ENCODE data around the gene RRAGA. TPM values are rescaled to one million over a fixed set of nuclear protein-coding genes. Genes with fewer than 3 reads are reported as not detected.
"Not testable (repeated sequence)": the region's sequence is repeated elsewhere in the genome, so short reads cannot be mapped to it uniquely, and the experiment has no call there.

The RRAGA gene
- total RNA-seq, 2 experiments from 2014 or later, result 53.6 to 56.3 TPM

- H3K4me1 Mint-ChIP-seq (ENCODE audit: low read depth), result no peaks in the 10 kb centered on the region
- CTCF ChIA-PET, result interaction anchor here (1.5 kb wide), 1 partner anchor 383 kb away, joined by 4 read pairs; no protein-coding TSS in a partner anchor
- TF ChIP-seq CTCF (IDR thresholded peaks at IDR 0.05), result no peak
- ATAC-seq (no peak), DNase-seq (no peak)
- H3K9me3 Mint-ChIP-seq, result no peaks in the 10 kb centered on the region
- POLR2A ChIA-PET, result no interaction called here
- intact Hi-C loops (cut with micrococcal nuclease), result no loop called here
- H3K36me3 Mint-ChIP-seq (ENCODE audit: low read depth), result peaks cover 55% of the 10 kb centered on the region
- H3K27ac Mint-ChIP-seq, result no peak overlapping the region
- no peak overlapping the region for H3K4me3 Mint-ChIP-seq
- H3K27me3 Mint-ChIP-seq, result no peaks in the 10 kb centered on the region
Observed at GRCh38 chr9:19074229-19074628, 25.0 kb downstream of the RRAGA start.

GRCh38 chr9:19074836-19075235 lies 25.6 kb downstream of the RRAGA start:
- H3K9me3 Mint-ChIP-seq, result no peaks in the 10 kb centered on the region
- POLR2A ChIA-PET, result no interaction called here
- CTCF ChIA-PET, result interaction anchor here (1.5 kb wide), 1 partner anchor 382 kb away, joined by 4 read pairs; no protein-coding TSS in a partner anchor
- H3K36me3 Mint-ChIP-seq (ENCODE audit: low read depth), result peaks cover 54% of the 10 kb centered on the region
- intact Hi-C loops (cut with micrococcal nuclease), result no loop called here
- DNase-seq, result no peak
- TF ChIP-seq CTCF (IDR thresholded peaks at IDR 0.05), result no peak
- H3K4me3 Mint-ChIP-seq, result no peak overlapping the region
- H3K4me1 Mint-ChIP-seq (ENCODE audit: low read depth), result no peaks in the 10 kb centered on the region
- H3K27ac Mint-ChIP-seq, result no peak overlapping the region
- ATAC-seq, result no peak
- H3K27me3 Mint-ChIP-seq, result no peaks in the 10 kb centered on the region

GRCh38 chr9:19085295-19085694 lies 36.1 kb downstream of the RRAGA start:
- H3K4me3 Mint-ChIP-seq, result no peak overlapping the region
- H3K27ac Mint-ChIP-seq, result peak overlapping the region; percentile 8
- peaks cover 2% of the 10 kb centered on the region for H3K4me1 Mint-ChIP-seq (ENCODE audit: low read depth)
- ChIA-PET CTCF (interaction anchor here (0.6 to 7.4 kb wide), 16 partner anchors 11 to 374 kb away, joined by 3 to 57 read pairs (median 4); partner anchors contain the start of gene RRAGA), POLR2A (interaction anchor here (0.6 to 1.2 kb wide), 2 partner anchors 33 to 92 kb away, joined by 3 read pairs; no protein-coding TSS in a partner anchor)
- no peaks in the 10 kb centered on the region for H3K27me3 Mint-ChIP-seq
- no peak for DNase-seq
- peak; percentile 67 for ATAC-seq
- peaks cover 30% of the 10 kb centered on the region for H3K36me3 Mint-ChIP-seq (ENCODE audit: low read depth)
- no peaks in the 10 kb centered on the region for H3K9me3 Mint-ChIP-seq
- intact Hi-C loops (cut with micrococcal nuclease), result no loop called here
- peak; percentile 43 for TF ChIP-seq CTCF (IDR thresholded peaks at IDR 0.05)

- ATAC-seq (no peak), DNase-seq (no peak)
- CTCF ChIA-PET, result interaction anchor here (1.2 to 7.4 kb wide), 6 partner anchors 14 to 377 kb away, joined by 3 to 57 read pairs (median 4); no protein-coding TSS in a partner anchor
- POLR2A ChIA-PET, result interaction anchor here (0.8 to 0.9 kb wide), 2 partner anchors 22 to 38 kb away, joined by 4 to 5 read pairs; no protein-coding TSS in a partner anchor
- no peak for TF ChIP-seq CTCF (IDR thresholded peaks at IDR 0.05)
- intact Hi-C loops (cut with micrococcal nuclease), result no loop called here
- no peak overlapping the region for H3K27ac Mint-ChIP-seq
- peaks cover 28% of the 10 kb centered on the region for H3K36me3 Mint-ChIP-seq (ENCODE audit: low read depth)
- peaks cover 2% of the 10 kb centered on the region for H3K4me1 Mint-ChIP-seq (ENCODE audit: low read depth)
- H3K4me3 Mint-ChIP-seq, result no peak overlapping the region
- H3K27me3 Mint-ChIP-seq, result no peaks in the 10 kb centered on the region
- H3K9me3 Mint-ChIP-seq, result no peaks in the 10 kb centered on the region
Observed at GRCh38 chr9:19087106-19088000, 38.1 kb downstream of the RRAGA start.

- ATAC-seq; H3K27me3 Mint-ChIP-seq; intact Hi-C loops (cut with micrococcal nuclease); H3K9me3 Mint-ChIP-seq; DNase-seq: not testable (repeated sequence)
- H3K27ac Mint-ChIP-seq, result peak overlapping the region; percentile 52
- H3K36me3 Mint-ChIP-seq (ENCODE audit: low read depth), result peaks cover 39% of the 10 kb centered on the region
- CTCF ChIA-PET, result interaction anchor here (1.0 to 1.5 kb wide), 4 partner anchors 12 to 360 kb away, joined by 3 to 10 read pairs (median 5); no protein-coding TSS in a partner anchor
- peak overlapping the region; percentile 24 for H3K4me3 Mint-ChIP-seq
- peaks cover 32% of the 10 kb centered on the region for H3K4me1 Mint-ChIP-seq (ENCODE audit: low read depth)
- POLR2A ChIA-PET, result interaction anchor here (1.3 kb wide), 1 partner anchor 16 kb away, joined by 4 read pairs; no protein-coding TSS in a partner anchor
Observed at GRCh38 chr9:19097431-19097830, 48.2 kb downstream of the RRAGA start.

Other genes starting within 250 kb of the RRAGA start
- under 1 TPM in 1 of 2 experiments, not detected in 1; 0.07 TPM for gene SAXO1, start 16.2 kb upstream of the RRAGA start, total RNA-seq
- 10 to 100 TPM; 30.8 to 35.8 TPM for gene HAUS6, start 53.5 kb downstream of the RRAGA start, total RNA-seq
- gene PLIN2, start 78.1 kb downstream of the RRAGA start, total RNA-seq, result 100 to 1,000 TPM; 126 TPM
- gene DENND4C, start 181.3 kb downstream of the RRAGA start, total RNA-seq, result 10 to 100 TPM; 17.4 to 18.5 TPM